DOHH2 (cell line): ENCODE data around the gene CCDC88C.

Experiments
- H3F3A ChIP-seq: fragments of 200-600 bp; sonication (generic), shearing (Covaris generic); 2 replicates; pipeline ENCODE4 v1.6.0; 2016; ENCODE audit warnings: antibody characterized with exemption, mild to moderate bottlenecking; ENCODE audit not compliant: control insufficient read depth, insufficient read depth
- H3K27ac ChIP-seq: fragments of 200-600 bp; sonication (generic); 2 replicates; pipeline ENCODE4 v1.5.1; 2014; ENCODE audit warnings: low read depth, mild to moderate bottlenecking, low read length, moderate library complexity
- H3K27me3 ChIP-seq: fragments of 200-600 bp; sonication (generic); 2 replicates; pipeline ENCODE4 v1.6.1; 2014; ENCODE audit warnings: mild to moderate bottlenecking, low read length, mixed read lengths; ENCODE audit not compliant: control insufficient read depth
- H3K36me3 ChIP-seq: fragments of 200-600 bp; sonication (generic); 2 replicates; pipeline ENCODE4 v1.6.1; 2014; ENCODE audit warnings: mild to moderate bottlenecking, low read length, moderate library complexity, mixed read lengths; ENCODE audit not compliant: control insufficient read depth
- H3K4me1 ChIP-seq: fragments of 200-600 bp; sonication (generic); 2 replicates; pipeline ENCODE4 v1.6.1; 2014; ENCODE audit warnings: mild to moderate bottlenecking, low read length, mixed read lengths; ENCODE audit not compliant: control insufficient read depth
- H3K4me2 ChIP-seq: fragments of 200-600 bp; sonication (generic); 2 replicates; pipeline ENCODE4 v1.6.0; 2014; ENCODE audit warnings: mild to moderate bottlenecking, low read length, moderate library complexity
- H3K4me3 ChIP-seq: fragments of 200-600 bp; sonication (generic); 2 replicates; pipeline ENCODE4 v1.5.1; 2014; ENCODE audit warnings: mild to moderate bottlenecking, low read length, mixed read lengths
- H3K79me2 ChIP-seq: fragments of 200-600 bp; sonication (generic); 2 replicates; pipeline ENCODE4 v1.6.1; 2014; ENCODE audit warnings: mild to moderate bottlenecking, low read length, mixed read lengths; ENCODE audit not compliant: control insufficient read depth
- H3K9me2 ChIP-seq: fragments of 200-600 bp; sonication (generic); replicated peaks from 2 replicates; pipeline ENCODE4 v1.6.1; 2014; ENCODE audit warnings: mild to moderate bottlenecking, low read length, mixed read lengths; ENCODE audit not compliant: control insufficient read depth
- H3K9me3 ChIP-seq: fragments of 200-600 bp; sonication (generic); 2 replicates; pipeline ENCODE4 v1.6.1; 2014; ENCODE audit warnings: antibody characterized with exemption, low read length, mixed read lengths; ENCODE audit not compliant: control insufficient read depth, insufficient read depth
- H4K20me1 ChIP-seq: fragments of 200-600 bp; sonication (generic); 2 replicates; pipeline ENCODE4 v1.6.0; 2014; ENCODE audit warnings: low read depth, mild to moderate bottlenecking, antibody characterized with exemption, low read length, moderate library complexity; ENCODE audit not compliant: control insufficient read depth, insufficient read depth
- EZH2phosphoT487 ChIP-seq: fragments of 200-600 bp; sonication (generic); IDR thresholded peaks from 2 replicates; pipeline ENCODE4 v1.6.1; 2017; ENCODE audit warnings: borderline replicate concordance, mild to moderate bottlenecking, antibody characterized with exemption, low read length, moderate library complexity, mixed read lengths
- TF ChIP-seq, protein P1 (sequence below): fragments of 200-600 bp; sonication (generic); IDR thresholded peaks from one replicate; pipeline ENCODE4 v1.5.1; 2014; ENCODE audit warnings: antibody characterized with exemption, mild to moderate bottlenecking, low read depth, low read length; ENCODE audit not compliant: poor library complexity, severe bottlenecking

Gene CCDC88C

DNA sequence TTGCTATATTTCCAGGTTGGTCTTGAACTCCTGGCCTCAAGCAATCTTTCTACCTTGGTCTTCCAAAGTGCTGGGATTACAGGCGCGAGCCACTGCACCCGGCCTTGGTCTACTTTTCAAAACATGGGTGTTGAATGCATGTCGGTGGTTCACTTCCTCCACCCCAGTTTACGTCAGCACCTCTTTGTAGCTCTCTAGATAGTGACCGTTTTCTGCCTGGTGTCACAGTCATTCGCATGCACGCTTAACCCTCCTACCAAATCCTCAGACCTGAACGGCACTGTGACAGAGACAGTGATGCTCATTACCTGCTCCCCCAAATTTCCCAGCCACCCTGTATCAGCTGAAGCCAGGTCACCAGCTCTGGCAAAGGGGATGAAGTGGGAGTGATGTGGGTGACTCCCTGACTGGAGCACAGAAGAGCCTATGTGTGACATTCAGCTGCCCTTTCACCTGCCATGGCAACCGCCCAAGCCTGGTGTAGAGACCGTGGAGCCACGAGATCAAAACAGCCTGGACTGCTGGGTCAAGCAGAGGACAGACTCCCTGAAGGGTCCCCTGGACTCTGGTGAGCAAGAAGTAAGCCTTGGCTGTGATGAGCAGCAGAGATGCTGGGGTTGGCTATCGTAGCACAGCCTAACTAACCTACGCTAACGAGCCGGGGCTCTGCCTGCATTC is 106.9 kb downstream of the CCDC88C start:
- Histone ChIP-seq H3K4me1 (peaks cover 12% of the 10 kb centered on the region), H3F3A (peaks cover 7% of the 10 kb centered on the region), H3K9me2 (no peaks in the 10 kb centered on the region), H3K79me2 (peaks cover 56% of the 10 kb centered on the region), H3K4me2 (no peak overlapping the region), H4K20me1 (no peaks in the 10 kb centered on the region), H3K27me3 (no peaks in the 10 kb centered on the region), H3K4me3 (no peak overlapping the region), H3K27ac (no peak overlapping the region), H3K9me3 (no peaks in the 10 kb centered on the region), H3K36me3 (peaks cover 97% of the 10 kb centered on the region)
- TF ChIP-seq, protein P1, sequence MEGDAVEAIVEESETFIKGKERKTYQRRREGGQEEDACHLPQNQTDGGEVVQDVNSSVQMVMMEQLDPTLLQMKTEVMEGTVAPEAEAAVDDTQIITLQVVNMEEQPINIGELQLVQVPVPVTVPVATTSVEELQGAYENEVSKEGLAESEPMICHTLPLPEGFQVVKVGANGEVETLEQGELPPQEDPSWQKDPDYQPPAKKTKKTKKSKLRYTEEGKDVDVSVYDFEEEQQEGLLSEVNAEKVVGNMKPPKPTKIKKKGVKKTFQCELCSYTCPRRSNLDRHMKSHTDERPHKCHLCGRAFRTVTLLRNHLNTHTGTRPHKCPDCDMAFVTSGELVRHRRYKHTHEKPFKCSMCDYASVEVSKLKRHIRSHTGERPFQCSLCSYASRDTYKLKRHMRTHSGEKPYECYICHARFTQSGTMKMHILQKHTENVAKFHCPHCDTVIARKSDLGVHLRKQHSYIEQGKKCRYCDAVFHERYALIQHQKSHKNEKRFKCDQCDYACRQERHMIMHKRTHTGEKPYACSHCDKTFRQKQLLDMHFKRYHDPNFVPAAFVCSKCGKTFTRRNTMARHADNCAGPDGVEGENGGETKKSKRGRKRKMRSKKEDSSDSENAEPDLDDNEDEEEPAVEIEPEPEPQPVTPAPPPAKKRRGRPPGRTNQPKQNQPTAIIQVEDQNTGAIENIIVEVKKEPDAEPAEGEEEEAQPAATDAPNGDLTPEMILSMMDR: no peak
- TF ChIP-seq EZH2phosphoT487: no peak

DNA sequence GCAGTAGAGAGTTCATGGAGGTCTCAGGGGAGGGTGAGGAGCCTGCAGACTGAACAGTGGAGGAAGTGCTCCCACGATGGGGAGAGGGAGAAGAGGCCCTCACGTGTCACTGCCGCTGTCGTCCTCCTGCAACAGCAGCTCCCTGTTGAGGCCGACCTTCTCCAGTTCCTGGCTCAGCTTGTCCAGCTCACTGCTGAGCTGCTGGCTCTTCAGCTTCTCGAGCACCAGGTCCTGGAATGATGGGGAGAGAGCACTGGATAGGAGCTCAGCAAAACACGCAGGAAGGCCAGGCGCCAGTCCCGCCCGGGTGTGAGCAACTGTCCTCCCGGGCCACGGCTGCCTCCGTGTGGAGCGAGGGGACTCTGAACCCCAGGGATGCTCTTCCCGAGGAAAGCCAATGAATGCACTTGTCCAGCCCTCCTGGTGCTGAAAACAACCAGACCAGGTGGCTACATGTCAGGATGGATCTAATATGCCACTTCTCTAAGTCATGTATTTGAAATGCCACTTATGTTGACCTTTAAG is 107.8 kb downstream of the CCDC88C start:
- Histone ChIP-seq H3K4me2 (no peak overlapping the region), H3K9me3 (no peaks in the 10 kb centered on the region), H3K79me2 (peaks cover 46% of the 10 kb centered on the region), H3K36me3 (peaks cover 97% of the 10 kb centered on the region), H4K20me1 (no peaks in the 10 kb centered on the region; the same call in 1 of the 2 replicates), H3K4me1 (peaks cover 3% of the 10 kb centered on the region; the same call in 1 of the 2 replicates), H3K9me2 (no peaks in the 10 kb centered on the region), H3F3A (peaks cover 9% of the 10 kb centered on the region), H3K27ac (no peak overlapping the region), H3K27me3 (no peaks in the 10 kb centered on the region), H3K4me3 (no peak overlapping the region)
- TF ChIP-seq, protein P1: no peak
- no peak for TF ChIP-seq EZH2phosphoT487

DNA sequence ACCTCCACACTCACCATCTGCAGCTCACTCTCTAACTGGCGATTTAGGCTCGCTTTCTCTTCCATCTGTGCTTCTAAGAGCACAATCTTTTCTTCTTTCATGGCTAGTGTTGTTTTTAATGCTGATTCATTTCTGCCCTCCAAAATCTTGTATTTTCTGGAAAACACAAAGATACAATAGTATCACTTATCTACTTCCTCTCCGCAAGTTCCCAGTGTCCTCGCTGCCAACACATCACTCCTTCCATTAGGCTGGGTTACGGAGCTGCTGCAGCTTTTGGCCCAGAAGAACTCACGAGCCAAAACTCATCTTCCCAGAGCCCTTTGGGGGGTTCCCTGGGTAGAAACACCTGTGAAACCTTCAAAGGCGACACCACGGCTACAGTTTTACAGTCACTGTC is 109.3 kb downstream of the CCDC88C start:
- Histone ChIP-seq H3F3A (peaks cover 15% of the 10 kb centered on the region), H3K4me1 (peaks cover 5% of the 10 kb centered on the region), H3K27ac (no peak overlapping the region), H3K9me3 (no peaks in the 10 kb centered on the region), H3K4me3 (no peak overlapping the region), H3K4me2 (no peak overlapping the region), H4K20me1 (no peaks in the 10 kb centered on the region; the same call in 1 of the 2 replicates), H3K27me3 (no peaks in the 10 kb centered on the region), H3K79me2 (peaks cover 31% of the 10 kb centered on the region), H3K36me3 (peaks cover 96% of the 10 kb centered on the region), H3K9me2 (no peaks in the 10 kb centered on the region)
- TF ChIP-seq EZH2phosphoT487: no peak
- TF ChIP-seq, protein P1: no peak
